ENCODE data around the gene GAK. TPM values are rescaled to one million over a fixed set of nuclear protein-coding genes. Genes with fewer than 3 reads are reported as not detected.
A peak's percentile ranks its signal among the peaks of the same experiment; 100 is the strongest.

GAK gene
- total RNA-seq, 1 experiment from 2014 or later: 117 TPM

GRCh38 chr4:867526-868250, 64.4 kb downstream of the GAK start:
- CTCF ChIA-PET: no interaction called here
- Histone ChIP-seq H3K4me3 (ENCODE audit: low read length) (no peak overlapping the region), H3K9me3 (ENCODE audit: low read length) (no peaks in the 10 kb centered on the region), H3K27ac (ENCODE audit: low read length) (no peak overlapping the region), H3K79me2 (ENCODE audit: low read length) (no peaks in the 10 kb centered on the region), H3K36me3 (ENCODE audit: low read depth, low read length) (no peaks in the 10 kb centered on the region), H3K9ac (ENCODE audit: low read length) (no peak overlapping the region), H3K4me2 (ENCODE audit: low read length) (no peak overlapping the region), H4K20me1 (ENCODE audit: low read length) (no peaks in the 10 kb centered on the region), H3F3A (ENCODE audit: low read length, unreplicated experiment) (no peaks in the 10 kb centered on the region), H3K9me2 (replicated peaks; ENCODE audit: low read length) (no peaks in the 10 kb centered on the region), H2AFZ (ENCODE audit: low read length) (no peak overlapping the region), H3K27me3 (ENCODE audit: low read length) (no peaks in the 10 kb centered on the region), H3K4me1 (ENCODE audit: insufficient read depth, low read length) (no peaks in the 10 kb centered on the region)
- DNase-seq: no peak
- intact Hi-C loops (cut with micrococcal nuclease): no loop called here
- POLR2A ChIA-PET (ENCODE audit: unreplicated experiment): no interaction called here
- BruUV-seq (replicated peaks): no TSS peak
- ATAC-seq: no peak
- TF ChIP-seq EZH2phosphoT487 (IDR thresholded peaks at IDR 0.05; ENCODE audit: borderline replicate concordance, low read length) (no peak), EZH2 (IDR thresholded peaks at IDR 0.05; ENCODE audit: low read length, unreplicated experiment) (no peak), CTCF (conservative IDR thresholded peaks at IDR 0.05; ENCODE audit: low read depth, low read length) (no peak)

GRCh38 chr4:866761-867390, 65.2 kb downstream of the GAK start:
- Histone ChIP-seq H3K9ac (ENCODE audit: low read length) (no peak overlapping the region), H3K27me3 (ENCODE audit: low read length) (no peaks in the 10 kb centered on the region), H3K4me2 (ENCODE audit: low read length) (no peak overlapping the region), H3K4me3 (ENCODE audit: low read length) (no peak overlapping the region), H3K9me2 (replicated peaks; ENCODE audit: low read length) (no peaks in the 10 kb centered on the region), H3K79me2 (ENCODE audit: low read length) (no peaks in the 10 kb centered on the region), H3K4me1 (ENCODE audit: insufficient read depth, low read length) (no peaks in the 10 kb centered on the region), H3K9me3 (ENCODE audit: low read length) (no peaks in the 10 kb centered on the region), H3K27ac (ENCODE audit: low read length) (no peak overlapping the region), H2AFZ (ENCODE audit: low read length) (no peak overlapping the region), H3F3A (ENCODE audit: low read length, unreplicated experiment) (no peaks in the 10 kb centered on the region), H3K36me3 (ENCODE audit: low read depth, low read length) (no peaks in the 10 kb centered on the region), H4K20me1 (ENCODE audit: low read length) (no peaks in the 10 kb centered on the region)
- CTCF ChIA-PET: no interaction called here
- intact Hi-C loops (cut with micrococcal nuclease): no loop called here
- DNase-seq (peak; percentile 5), ATAC-seq (peak; percentile 29; the same call in 1 of the 2 replicates)
- no TSS peak for BruUV-seq (replicated peaks)
- POLR2A ChIA-PET (ENCODE audit: unreplicated experiment): no interaction called here
- TF ChIP-seq EZH2phosphoT487 (IDR thresholded peaks at IDR 0.05; ENCODE audit: borderline replicate concordance, low read length) (no peak), CTCF (conservative IDR thresholded peaks at IDR 0.05; ENCODE audit: low read depth, low read length) (no peak), EZH2 (IDR thresholded peaks at IDR 0.05; ENCODE audit: low read length, unreplicated experiment) (no peak)
